ENCODE results near the gene HKDC1. TPM values are rescaled to one million over a fixed set of nuclear protein-coding genes. Genes with fewer than 3 reads are reported as not detected.
"Not testable (repeated sequence)": the region's sequence is repeated elsewhere in the genome, so short reads cannot be mapped to it uniquely, and the experiment has no call there.

The HKDC1 gene
- total RNA-seq, 2 donors from 2014 or later: 0.41 to 0.46 TPM

GRCh38 chr10:69248117-69248730 is 28.1 kb downstream of the HKDC1 start:
- no peaks in the 10 kb centered on the region for H3K9me3 Mint-ChIP-seq
- no peak for ATAC-seq
- no peak overlapping the region for H3K27ac Mint-ChIP-seq
- no peak for DNase-seq (ENCODE audit: low spot score in 2 of 2)
- no peaks in the 10 kb centered on the region for H3K36me3 Mint-ChIP-seq

GRCh38 chr10:69250041-69250440 is 29.9 kb downstream of the HKDC1 start:
- no peaks in the 10 kb centered on the region for H3K9me3 Mint-ChIP-seq
- no peaks in the 10 kb centered on the region for H3K36me3 Mint-ChIP-seq
- H3K27ac Mint-ChIP-seq: no peak overlapping the region
- DNase-seq (ENCODE audit: low spot score in 2 of 2): no peak
- no peak for ATAC-seq

- H3K27ac Mint-ChIP-seq; H3K36me3 Mint-ChIP-seq; H3K9me3 Mint-ChIP-seq; ATAC-seq; DNase-seq (ENCODE audit: low spot score in 2 of 2): not testable (repeated sequence)
Measured at GRCh38 chr10:69251417-69251816, 31.3 kb downstream of the HKDC1 start.

GRCh38 chr10:69253171-69253570 is 33.0 kb downstream of the HKDC1 start:
- Mint-ChIP-seq H3K9me3 (no peaks in the 10 kb centered on the region), H3K36me3 (no peaks in the 10 kb centered on the region), H3K27ac (no peak overlapping the region)
- ATAC-seq: no peak
- no peak for DNase-seq (ENCODE audit: low spot score in 2 of 2)

GRCh38 chr10:69254877-69255276 is 34.7 kb downstream of the HKDC1 start:
- ATAC-seq: no peak
- H3K9me3 Mint-ChIP-seq: no peaks in the 10 kb centered on the region
- no peak for DNase-seq (ENCODE audit: low spot score in 2 of 2)
- no peaks in the 10 kb centered on the region for H3K36me3 Mint-ChIP-seq
- H3K27ac Mint-ChIP-seq: no peak overlapping the region

DNA sequence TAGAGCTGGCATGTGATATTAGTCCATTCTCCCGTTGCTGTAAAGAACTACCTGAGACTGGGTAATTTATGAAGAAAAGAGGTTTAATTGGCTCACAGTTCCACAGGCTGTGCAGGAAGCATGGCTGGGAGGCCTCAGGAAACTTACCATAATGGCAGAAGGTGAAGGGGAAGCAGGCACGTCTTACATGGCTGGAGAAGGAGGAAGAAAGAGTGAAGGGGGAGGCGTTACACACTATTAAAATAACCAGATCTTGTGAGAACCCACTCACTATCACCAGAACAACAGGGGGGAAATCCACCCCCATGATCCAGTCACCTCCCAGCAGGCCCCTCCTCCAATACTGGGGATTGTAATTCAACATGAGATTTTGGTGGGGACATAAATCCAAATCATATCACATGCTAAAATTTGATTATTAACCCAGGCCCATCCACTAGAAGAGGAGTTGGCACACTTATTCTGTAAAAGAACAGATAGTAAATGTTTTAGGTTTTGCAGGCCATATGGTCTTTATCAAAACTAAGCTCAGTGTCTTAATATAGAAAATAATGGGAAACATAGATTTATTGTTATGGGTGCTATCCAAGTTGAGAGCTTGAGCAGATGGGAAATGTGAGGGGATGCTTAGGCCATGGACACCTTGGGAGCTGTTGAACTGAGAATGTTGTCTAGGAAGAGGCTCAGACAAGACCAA is 39.6 kb downstream of the HKDC1 start:
- DNase-seq (ENCODE audit: low spot score in 2 of 2) (no peak), ATAC-seq (no peak)
- Mint-ChIP-seq H3K27ac (peak overlapping the region in 1 of 2 donors; percentile 47), H3K9me3 (no peaks in the 10 kb centered on the region), H3K36me3 (no peaks in the 10 kb centered on the region)

DNA sequence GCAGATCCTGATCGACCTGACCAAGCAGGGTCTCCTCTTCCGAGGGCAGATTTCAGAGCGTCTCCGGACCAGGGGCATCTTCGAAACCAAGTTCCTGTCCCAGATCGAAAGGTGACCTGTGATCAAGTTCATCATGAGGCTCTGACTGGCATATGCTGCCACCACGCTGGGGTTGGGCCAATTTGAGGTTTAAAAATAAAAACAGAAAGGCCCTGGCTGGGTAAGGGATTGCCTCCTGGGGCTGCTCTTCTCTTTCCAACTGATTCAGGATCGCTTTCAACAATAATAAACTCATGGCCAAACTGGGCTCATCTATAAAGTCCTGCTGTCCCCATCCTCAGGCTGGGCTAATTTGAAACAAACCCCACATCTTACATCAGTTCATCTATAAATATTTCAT is 41.1 kb downstream of the HKDC1 start:
- Mint-ChIP-seq H3K36me3 (no peaks in the 10 kb centered on the region), H3K27ac (no peak overlapping the region), H3K9me3 (no peaks in the 10 kb centered on the region)
- DNase-seq (ENCODE audit: low spot score in 2 of 2) (no peak), ATAC-seq (no peak)

DNA sequence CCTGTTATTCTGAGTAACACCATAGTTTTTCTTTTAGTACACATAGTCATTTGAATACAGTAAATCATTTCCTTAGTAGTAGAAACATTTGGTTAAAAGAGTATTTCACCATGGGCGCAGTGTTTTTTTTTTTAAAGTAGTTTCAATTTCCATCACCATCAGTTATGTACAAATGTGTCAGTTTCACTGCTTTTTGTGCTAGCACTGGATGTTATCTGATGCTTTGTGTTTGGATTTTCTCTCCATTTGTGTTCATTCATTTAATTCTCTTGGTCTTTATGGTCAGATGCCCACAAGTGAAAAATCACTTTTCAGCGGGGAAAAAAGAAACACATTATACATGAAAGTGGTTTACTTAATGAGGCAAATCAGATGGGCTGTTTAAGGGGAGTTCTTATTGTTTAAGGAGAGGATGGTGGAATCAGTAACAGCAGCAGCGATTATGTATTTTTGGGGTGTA is 42.2 kb downstream of the HKDC1 start:
- ATAC-seq: peak; percentile 56 to 94
- Mint-ChIP-seq H3K27ac (peak overlapping the region; percentile 34 to 53), H3K36me3 (no peaks in the 10 kb centered on the region), H3K9me3 (no peaks in the 10 kb centered on the region)
- no peak for DNase-seq (ENCODE audit: low spot score in 2 of 2)

DNA sequence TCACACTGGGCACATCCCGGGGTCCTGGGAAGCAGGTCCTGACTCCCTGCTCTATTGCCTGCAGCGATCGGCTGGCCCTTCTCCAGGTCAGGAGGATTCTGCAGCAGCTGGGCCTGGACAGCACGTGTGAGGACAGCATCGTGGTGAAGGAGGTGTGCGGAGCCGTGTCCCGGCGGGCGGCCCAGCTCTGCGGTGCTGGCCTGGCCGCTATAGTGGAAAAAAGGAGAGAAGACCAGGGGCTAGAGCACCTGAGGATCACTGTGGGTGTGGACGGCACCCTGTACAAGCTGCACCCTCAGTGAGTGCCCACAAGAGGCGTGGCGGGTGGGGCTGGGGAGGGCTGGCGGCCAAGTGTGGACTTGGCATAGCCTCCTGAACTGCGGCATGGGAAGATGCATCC is 45.4 kb downstream of the HKDC1 start:
- no peak for DNase-seq (ENCODE audit: low spot score in 2 of 2)
- H3K27ac Mint-ChIP-seq: no peak overlapping the region
- H3K9me3 Mint-ChIP-seq: no peaks in the 10 kb centered on the region
- no peak for ATAC-seq
- H3K36me3 Mint-ChIP-seq: no peaks in the 10 kb centered on the region

DNA sequence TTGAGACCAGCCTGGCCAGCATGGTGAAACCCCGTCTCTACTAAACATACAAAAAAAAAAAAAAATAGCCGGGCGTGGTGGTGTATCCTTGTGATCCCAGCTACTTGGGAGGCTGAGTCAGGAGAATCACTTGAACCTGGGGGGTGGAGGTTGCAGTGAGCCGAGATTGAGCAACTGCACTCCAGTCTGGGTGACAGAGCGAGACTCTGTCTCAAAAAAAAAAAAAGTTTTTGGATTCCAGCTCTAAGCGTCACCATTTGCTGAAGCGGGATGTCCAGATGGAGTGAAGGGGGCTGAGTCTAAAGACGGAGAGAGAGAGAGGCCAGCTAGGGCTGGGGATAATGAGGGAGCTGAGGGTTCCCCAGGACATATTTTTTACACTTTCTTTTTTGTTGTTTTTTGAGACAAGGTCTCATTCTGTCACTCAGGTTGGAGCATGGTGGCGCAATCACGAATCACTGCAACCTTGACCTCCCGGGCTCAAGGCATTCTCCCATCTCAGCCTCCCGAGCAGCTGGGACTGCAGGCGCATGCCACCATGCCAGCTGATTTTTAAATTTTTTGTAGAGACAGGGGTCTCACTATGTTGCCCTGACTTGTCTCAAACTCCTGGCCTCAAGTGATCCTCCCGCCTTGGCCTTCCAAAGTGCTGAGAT is 48.8 kb downstream of the HKDC1 start:
- ATAC-seq (no peak), DNase-seq (ENCODE audit: low spot score in 2 of 2) (no peak)
- H3K9me3 Mint-ChIP-seq: no peaks in the 10 kb centered on the region

DNA sequence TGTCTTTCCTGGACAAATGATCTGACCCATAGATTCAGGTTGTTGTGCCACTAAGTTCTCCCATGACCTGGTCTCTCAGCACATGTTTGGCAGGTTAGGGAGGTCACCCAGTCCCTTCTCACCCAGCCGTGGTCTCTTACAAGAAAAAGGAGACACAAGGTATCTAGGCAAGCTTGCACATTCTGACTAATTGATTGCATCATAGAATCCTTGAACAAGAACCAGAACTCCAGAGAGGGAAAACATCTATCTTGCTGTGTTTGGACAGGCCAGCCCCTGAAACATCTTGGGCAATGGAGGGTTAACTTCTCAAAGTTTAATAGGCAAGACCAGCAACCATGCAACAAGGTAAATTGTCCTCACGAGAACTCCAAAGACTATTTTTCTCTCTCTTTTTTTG is 49.6 kb downstream of the HKDC1 start:
- Mint-ChIP-seq H3K27ac (peak overlapping the region in 1 of 2 donors; percentile 18), H3K36me3 (peaks cover 0 to 6% of the 10 kb centered on the region in 2 donors), H3K9me3 (no peaks in the 10 kb centered on the region)
- DNase-seq (ENCODE audit: low spot score in 2 of 2) (no peak), ATAC-seq (no peak)

More for the DNA sequence above, 48.8 kb downstream of the HKDC1 start:
- Mint-ChIP-seq H3K27ac (no peak overlapping the region), H3K36me3 (peaks cover 0 to 6% of the 10 kb centered on the region in 2 donors)

GRCh38 chr10:69270990-69271389 is 50.9 kb downstream of the HKDC1 start:
- H3K36me3 Mint-ChIP-seq: peaks cover 0 to 6% of the 10 kb centered on the region in 2 donors
- H3K27ac Mint-ChIP-seq: no peak overlapping the region
- ATAC-seq (no peak), DNase-seq (ENCODE audit: low spot score in 2 of 2) (no peak)
- H3K9me3 Mint-ChIP-seq: no peaks in the 10 kb centered on the region

DNA sequence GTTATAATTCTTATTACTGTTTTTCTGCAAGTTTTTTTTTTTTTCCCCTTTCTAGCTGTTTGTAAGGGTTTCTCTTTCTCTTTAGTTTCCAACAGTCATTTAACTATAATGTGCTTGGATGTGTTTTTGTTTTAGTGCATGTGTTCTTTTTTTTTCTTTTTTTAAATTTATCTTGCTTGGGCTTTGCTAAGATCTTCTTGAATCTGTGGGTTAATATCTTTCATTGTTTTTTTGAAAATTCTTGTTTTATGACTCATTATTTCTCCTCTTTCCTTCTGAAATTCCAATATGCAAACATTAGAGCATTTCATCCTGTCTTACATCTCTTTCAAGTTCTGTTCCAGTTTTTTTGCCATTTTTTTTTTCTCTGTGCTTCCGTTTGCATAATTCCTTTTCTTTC is 52.5 kb downstream of the HKDC1 start:
- DNase-seq (ENCODE audit: low spot score in 2 of 2): no peak
- no peak for ATAC-seq
- H3K9me3 Mint-ChIP-seq: no peaks in the 10 kb centered on the region
- peaks cover 0 to 6% of the 10 kb centered on the region in 2 donors for H3K36me3 Mint-ChIP-seq
- H3K27ac Mint-ChIP-seq: no peak overlapping the region

DNA sequence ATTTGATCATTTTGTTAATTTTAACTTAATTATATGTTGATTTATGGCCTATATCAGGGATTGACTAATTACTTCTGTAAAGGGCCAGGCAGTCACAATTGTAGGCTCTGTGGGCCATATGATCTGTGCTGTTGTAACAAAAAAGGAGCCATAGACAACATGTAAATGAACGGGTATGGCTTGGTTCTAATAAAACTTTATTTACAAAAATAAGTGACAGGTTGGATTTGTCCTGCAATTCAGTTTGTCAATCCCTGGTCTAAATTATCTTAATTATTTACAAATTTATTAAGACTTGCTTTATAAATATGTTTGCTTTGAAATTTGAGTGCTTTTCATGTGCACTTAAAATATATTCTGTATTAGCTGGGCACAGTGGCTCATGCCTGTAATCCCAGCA is 55.3 kb downstream of the HKDC1 start:
- no peak for ATAC-seq
- no peak overlapping the region for H3K27ac Mint-ChIP-seq
- H3K36me3 Mint-ChIP-seq: peaks cover 0 to 6% of the 10 kb centered on the region in 2 donors
- no peak for DNase-seq (ENCODE audit: low spot score in 2 of 2)
- no peaks in the 10 kb centered on the region for H3K9me3 Mint-ChIP-seq

GRCh38 chr10:69276503-69276902 is 56.4 kb downstream of the HKDC1 start:
- DNase-seq (ENCODE audit: low spot score in 2 of 2) (no peak), ATAC-seq (no peak)
- H3K36me3 Mint-ChIP-seq: peaks cover 0 to 6% of the 10 kb centered on the region in 2 donors
- H3K9me3 Mint-ChIP-seq: no peaks in the 10 kb centered on the region
- no peak overlapping the region for H3K27ac Mint-ChIP-seq

- Mint-ChIP-seq H3K36me3 (no peaks in the 10 kb centered on the region), H3K9me3 (no peaks in the 10 kb centered on the region), H3K27ac (no peak within 1 kb of the TSS)
- DNase-seq (ENCODE audit: low spot score in 2 of 2): no peak
- no peak for ATAC-seq
Measured at GRCh38 chr10:69278446-69278963, 58.4 kb downstream of the HKDC1 start, which contains the start of gene HK1. HK1 (plus strand) TSS chr10:69278496.

- H3K36me3 Mint-ChIP-seq: no peaks in the 10 kb centered on the region
- DNase-seq (ENCODE audit: low spot score in 2 of 2): no peak
Measured at GRCh38 chr10:69279110-69279509, 59.0 kb downstream of the HKDC1 start.

More at GRCh38 chr10:69279110-69279509, 59.0 kb downstream of the HKDC1 start:
- no peaks in the 10 kb centered on the region for H3K9me3 Mint-ChIP-seq
- no peak for ATAC-seq
- no peak overlapping the region for H3K27ac Mint-ChIP-seq
